ENCODE measurements around the gene LIPJ.

Gene LIPJ

DNA sequence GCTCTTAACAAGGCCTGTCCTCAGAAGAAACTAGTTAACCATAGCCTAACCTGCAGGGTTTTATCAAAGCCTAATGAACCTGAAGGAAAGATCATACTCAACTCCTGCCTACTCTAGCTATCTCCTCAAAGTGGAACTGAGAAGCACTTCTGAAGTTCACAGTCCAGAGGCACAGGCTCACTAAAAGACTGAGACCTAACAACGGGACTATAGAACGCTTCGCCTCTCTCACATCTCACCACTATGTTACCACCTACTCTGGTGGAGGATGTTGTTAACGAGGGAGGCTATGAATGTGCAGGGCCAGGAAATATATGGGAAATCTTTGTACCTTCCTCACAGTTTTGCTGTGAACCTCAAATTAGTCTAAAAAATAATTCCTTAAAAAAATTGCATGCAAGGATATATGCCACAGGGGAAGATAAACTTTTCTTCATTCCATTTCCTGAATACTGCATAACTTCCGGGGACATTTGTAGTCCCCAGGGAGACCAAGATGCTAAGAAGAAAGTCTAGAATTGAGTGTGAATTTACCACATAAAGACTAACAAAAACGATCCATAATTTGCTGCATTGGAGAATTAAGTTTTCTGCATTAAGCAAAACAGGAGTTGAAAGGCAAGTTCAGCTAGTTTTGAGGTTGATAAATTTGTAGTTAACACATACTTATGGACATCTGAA is 21.6 kb downstream of the LIPJ start:
- no peak for DNase-seq

DNA sequence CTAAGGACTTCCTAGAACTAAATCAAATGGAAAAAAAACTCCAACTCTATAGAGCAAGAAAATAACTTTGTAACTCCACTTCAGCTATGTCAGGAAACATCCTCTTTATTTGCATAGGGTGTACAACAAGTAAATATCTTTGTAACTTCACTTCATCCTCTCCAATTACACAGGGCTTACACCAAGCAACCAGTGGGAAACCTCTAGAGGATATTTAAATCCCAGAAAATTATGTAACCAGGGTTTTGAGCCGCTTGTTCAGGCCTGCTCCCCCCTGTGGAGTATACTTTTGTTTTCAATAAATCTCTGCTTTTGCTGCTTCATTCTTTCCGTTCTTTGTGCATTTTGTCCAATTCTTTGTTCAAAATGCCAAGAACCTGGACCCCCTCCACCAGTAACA is 22.2 kb downstream of the LIPJ start:
- DNase-seq: no peak

DNA sequence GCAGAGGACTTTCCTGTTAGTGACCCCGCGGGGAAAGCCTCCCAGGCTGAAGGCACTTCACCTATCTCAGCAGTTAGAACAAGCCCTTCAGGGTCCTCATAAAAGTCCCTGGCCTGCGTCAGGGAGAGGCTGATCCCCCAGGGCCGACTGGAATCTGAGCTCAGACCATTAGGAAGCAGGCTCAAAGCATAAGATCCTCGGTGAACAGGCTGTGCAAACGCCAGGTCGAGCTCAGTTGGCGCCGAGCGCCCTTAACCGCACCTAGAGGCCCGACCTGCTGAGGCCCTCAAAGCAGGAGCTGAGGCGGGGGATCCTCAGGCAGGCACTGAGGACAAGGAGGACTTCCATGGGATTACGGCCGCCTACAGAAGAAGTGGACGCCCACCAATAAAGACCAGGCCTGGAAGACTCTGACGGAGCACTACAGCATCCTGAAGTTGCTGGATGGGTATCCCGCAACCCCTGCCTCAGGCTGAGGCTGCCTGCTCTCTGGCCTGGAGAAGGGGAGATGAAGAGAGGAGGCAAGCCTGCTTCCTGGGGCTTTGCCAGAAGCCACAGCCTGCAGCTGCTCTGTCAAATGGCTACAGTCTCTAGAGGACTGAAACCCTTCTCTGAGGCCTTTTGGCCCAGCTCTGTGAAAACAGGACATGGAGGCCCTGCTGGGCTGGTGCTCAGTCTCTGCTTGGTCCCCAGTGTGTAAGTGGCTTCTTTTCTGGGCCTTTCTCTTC is 29.9 kb downstream of the LIPJ start:
- DNase-seq: no peak

DNA sequence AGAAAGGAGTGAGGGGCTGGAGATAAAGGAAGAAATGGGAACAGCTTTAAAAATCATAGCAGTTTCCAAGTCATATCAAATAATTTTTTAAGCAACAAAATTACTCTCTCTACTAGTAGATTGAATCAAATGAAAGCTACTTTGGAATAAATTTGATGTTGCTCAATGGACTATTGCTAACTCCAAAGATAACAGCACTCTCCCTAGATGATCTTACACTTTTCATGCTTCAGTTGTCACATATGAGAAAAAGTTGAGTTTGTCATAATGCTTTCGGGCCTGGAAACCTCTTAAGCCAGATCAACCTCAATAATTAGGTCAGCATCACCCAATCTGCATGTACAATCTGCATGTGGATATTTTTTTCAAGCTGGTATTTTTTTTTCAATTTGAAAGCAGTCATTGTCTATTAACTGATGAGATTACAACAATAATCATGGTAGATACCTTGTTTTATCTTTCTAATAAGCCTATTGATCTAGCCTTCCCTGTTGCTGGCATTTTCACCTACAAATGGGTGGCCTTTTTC is 31.3 kb downstream of the LIPJ start:
- DNase-seq: no peak

DNA sequence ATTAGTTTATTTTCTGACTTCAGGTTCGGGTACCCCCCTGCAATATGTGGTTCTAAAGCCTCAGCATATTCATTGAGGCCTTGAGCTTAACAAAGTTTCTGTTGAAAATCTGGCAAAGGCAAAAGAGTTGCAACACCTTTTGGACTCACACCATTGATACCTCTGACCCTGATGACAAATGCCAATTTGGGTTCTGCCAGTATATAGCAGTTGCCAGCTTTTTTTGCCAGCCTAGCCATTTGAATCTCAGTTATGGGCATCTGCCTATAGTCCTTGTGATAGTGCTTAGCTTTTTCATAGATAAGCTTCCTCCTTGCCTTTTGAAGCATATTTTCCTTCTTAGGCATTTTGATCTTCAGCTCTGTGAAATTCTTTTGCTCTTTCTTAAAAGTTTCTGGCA is 31.9 kb downstream of the LIPJ start:
- no peak for DNase-seq

DNA sequence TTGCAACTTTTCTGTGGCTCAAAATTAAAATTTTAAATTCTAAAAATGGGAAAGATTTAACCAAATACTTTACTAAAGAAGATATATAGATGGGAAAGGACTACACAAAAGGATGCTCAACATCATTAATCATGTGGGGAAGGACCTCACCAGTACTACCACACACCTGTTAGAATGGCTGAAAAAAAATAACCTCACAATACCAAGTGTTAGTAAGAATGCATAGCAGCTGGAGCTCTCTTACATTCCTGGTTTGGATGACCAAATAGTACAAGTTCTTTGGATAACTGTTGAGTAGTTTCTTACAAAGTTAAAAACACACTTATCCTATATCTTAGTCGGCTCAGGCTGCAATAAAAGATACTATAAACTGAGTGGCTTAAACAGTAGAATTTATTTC is 33.9 kb downstream of the LIPJ start:
- DNase-seq: no peak

DNA sequence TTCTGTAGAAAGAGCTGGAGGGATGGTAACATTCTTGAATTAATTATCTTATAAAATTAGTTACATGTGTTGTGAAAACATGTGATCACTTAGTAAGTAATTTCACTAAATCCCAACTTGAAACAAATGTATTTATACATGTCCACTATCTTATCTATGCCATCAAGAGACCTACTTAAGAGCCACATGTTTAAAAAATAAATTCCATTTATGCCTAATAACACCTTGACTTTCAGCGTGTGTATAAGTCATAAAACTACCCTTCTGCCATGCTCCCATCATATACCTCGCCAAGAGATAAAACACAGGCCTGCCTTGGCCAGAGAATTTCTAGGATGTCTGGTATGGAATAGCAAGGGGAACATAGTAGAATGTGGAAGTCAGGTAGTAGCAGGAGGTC is 37.3 kb downstream of the LIPJ start:
- DNase-seq: no peak

DNA sequence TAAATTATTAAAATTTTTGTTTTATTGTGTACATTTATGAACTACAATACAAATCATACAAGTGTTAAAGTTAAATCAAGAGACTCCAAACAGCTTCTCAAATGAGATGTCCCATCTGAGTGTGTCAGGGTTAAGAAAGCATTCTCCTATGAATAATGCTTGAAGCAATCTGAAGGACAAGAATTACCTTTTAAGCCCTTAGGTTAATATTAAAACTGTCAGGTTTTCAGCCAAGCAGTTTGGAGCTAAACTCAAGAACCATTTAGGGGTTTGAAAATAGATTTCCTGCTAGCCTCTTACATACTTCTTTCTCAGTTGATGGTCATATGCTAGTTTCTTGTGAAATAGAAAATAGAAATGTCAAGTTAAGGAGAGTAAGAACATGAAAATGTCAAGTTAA is 38.3 kb downstream of the LIPJ start:
- DNase-seq: no peak

DNA sequence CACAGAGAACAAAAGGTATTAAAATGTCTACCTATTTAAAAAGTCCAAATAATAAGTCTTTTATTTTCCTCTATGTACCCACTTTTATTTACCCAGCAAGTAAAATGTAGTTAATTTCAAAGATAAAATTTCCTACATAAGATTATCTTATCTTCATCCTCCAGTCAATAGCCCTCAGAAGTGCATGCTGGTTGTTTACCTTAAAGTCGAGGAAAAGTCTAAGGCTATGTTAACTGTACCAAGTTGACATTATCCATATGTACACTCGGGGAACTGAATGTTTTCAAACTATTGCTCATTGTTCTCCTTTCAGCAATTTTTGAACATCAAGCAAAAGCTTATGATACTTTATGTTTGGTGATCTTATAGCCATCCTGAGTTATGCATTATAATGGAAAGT is 53.6 kb downstream of the LIPJ start:
- no peak for DNase-seq

DNA sequence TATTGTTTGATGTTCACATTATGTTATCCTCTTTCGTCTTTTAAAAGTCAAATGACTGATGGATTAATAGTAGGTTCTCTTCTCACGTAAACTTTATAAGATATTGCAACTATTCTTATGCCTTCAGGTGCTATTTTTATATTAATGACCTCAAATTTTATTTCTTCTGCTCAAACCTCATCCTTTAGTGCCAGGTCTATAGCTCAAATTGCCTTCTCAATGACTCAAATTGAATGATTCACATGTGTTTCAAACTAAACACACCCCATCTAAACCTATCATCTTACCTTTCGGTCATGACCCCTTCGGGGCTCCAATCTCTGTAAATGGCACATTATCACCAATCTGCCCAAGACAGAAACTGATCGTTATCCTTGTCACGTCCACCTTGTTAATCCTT is 55.6 kb downstream of the LIPJ start:
- no peak for DNase-seq

DNA sequence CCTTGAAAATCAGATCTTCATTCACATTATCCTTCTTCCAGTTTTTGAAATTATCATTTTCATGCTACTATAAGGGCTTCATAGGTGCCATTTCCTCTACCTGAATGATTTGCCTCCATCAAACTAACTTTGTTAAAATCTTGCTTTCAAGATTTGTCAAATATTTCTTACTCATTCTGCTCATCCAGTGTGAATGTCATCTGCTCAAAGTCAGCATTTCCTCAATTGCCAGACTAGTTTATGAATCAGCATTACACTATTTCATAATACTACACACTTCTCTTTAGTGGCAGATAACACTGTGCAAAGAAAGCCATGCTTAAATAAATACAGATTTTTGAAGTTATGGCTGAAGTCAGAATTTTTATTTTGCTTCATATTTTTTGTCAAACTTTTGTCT is 56.4 kb downstream of the LIPJ start:
- DNase-seq: no peak

DNA sequence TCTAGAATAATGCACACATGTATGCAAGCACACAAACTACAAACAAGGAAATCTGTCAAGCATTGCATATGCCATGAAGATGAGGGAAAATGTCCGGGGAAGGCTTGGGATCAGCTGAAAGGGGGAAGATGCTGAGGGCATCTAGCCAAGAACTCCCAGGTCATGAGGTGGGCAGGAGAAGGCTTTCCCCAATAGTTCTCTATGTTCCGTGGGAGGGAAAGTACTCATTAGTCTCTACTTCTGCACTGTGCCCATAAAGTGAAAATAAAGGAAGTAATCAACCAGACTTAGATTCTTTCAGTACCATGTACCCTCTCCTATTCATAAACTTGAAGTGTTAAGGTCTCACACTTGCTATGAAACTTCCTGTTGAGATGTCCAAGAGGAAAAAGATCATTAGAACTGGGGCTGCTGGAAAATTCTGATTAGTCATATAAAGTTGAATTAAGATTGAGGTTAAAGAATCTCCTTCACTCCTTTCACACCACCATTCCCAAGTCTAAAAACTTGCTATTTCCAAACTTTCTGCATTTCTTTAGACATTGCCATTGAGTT is 60.6 kb downstream of the LIPJ start:
- DNase-seq: no peak

DNA sequence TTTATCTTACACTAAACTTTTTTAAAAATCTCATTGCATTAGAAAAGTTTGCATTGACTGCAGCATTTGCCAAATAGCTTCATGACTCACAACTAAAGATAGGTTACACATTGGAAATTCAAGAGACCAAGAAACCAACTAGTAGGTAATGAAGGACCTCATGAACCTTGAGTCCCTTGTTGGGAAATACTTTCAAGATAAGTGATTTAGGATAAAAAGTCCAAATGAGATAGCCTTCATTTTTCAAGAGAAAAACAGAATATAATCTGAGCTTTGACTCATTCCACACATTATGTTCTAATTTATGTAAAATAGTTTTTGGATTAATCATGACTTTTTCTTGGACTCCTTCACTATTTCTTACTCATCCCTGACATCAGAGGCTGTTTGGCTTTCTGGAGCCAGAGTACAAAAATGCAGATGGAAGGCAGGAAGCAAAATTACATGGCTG is 64.6 kb downstream of the LIPJ start:
- DNase-seq: no peak

DNA sequence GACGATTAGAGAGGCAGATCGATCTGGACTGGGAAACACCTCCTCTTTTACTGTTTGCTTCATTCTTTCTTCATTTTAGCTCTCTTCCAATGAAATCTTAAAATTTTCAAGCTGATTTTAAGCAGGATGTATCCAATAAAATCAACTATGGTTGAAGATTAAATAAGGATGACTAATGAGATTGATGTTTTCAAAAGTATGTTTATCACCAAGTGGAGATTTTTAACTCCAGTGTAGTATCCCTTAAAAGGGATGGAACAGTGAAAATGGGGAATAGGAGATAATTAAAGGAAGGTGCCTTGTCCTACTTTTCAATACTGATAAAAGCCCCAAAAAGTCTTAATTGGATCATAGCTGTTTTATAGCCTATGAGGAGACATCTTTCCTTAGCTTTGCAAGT is 66.1 kb downstream of the LIPJ start:
- DNase-seq: no peak

Data from activated naive CD4-positive, alpha-beta T cell treated with Interleukin-2 at 50 U/mL for 16 hours (primary cell).